Vagina (tissue), 2 donors: ENCODE results near the gene IQGAP2. TPM values are rescaled to one million over a fixed set of nuclear protein-coding genes. Genes with fewer than 3 reads are reported as not detected.

Experiments used
- DNase-seq, 2 donors: peaks; one replicate each; pipeline ENCODE4 v3.0.0-alpha.2; 2017; ENCODE audit errors: extremely low spot score in 2 of 2
- H3K27ac ChIP-seq: fragments of 200-600 bp; sonication (generic); one replicate; pipeline ENCODE4 v1.5.1; 2019
- H3K27me3 ChIP-seq: fragments of 200-600 bp; sonication (generic); one replicate; pipeline ENCODE4 v1.5.1; 2019
- H3K36me3 ChIP-seq, 2 donors: fragments of 200-600 bp; sonication (generic); one replicate each; pipeline ENCODE4 v1.5.1; 2017 to 2019
- H3K4me1 ChIP-seq: fragments of 200-600 bp; sonication (generic); one replicate; pipeline ENCODE4 v1.5.1; 2019
- H3K4me3 ChIP-seq, 2 donors: fragments of 200-600 bp; sonication (generic); 1 replicate in 1 of 2; 2 replicates in 1 of 2; pipeline ENCODE4 v1.5.1; 2016 to 2019
- H3K9me3 ChIP-seq: fragments of 200-600 bp; sonication (generic); one replicate; pipeline ENCODE4 v1.5.1; 2019
- POLR2A ChIP-seq, 2 donors: fragments of 450-650 bp; IDR thresholded peaks; one replicate each; pipeline ENCODE4 v1.6.1; 2017; ENCODE audit warnings: antibody characterized with exemption in 2 of 2, mild to moderate bottlenecking in 2 of 2, moderate library complexity in 2 of 2
- POLR2AphosphoS5 ChIP-seq, 2 donors: sonication (generic); formaldehyde crosslinking; IDR thresholded peaks; one replicate each; pipeline ENCODE4 v1.9.0; 2017; ENCODE audit warnings: antibody characterized with exemption in 2 of 2, mild to moderate bottlenecking in 2 of 2, low read depth in 1 of 2; ENCODE audit not compliant: insufficient read depth in 1 of 2
- intact Hi-C: fragments of 100-400 bp; cut with DNase I; formaldehyde crosslinking; loops from one replicate; pipeline ENCODE4 v1.15.1; 2023
- total RNA-seq: library from RNA; depleted of rRNA; stranded (reverse); fragments of >200 nt; gene quantifications from one replicate; pipeline ENCODE4 v1.2.3, GENCODE V29; 2016
- TF ChIP-seq, protein P1 (sequence below), 3 experiments: fragments of 450-650 bp in 2 of 3; fragments of 200-600 bp in 1 of 3; sonication (generic) in 1 of 3; IDR thresholded peaks; one replicate each; pipeline ENCODE4 v1.5.1; 2017 to 2019; ENCODE audit warnings: antibody characterized with exemption in 3 of 3, mild to moderate bottlenecking in 2 of 3, moderate library complexity in 2 of 3

IQGAP2 gene
- total RNA-seq, 1 donor from 2014 or later = 8.6 TPM

DNA sequence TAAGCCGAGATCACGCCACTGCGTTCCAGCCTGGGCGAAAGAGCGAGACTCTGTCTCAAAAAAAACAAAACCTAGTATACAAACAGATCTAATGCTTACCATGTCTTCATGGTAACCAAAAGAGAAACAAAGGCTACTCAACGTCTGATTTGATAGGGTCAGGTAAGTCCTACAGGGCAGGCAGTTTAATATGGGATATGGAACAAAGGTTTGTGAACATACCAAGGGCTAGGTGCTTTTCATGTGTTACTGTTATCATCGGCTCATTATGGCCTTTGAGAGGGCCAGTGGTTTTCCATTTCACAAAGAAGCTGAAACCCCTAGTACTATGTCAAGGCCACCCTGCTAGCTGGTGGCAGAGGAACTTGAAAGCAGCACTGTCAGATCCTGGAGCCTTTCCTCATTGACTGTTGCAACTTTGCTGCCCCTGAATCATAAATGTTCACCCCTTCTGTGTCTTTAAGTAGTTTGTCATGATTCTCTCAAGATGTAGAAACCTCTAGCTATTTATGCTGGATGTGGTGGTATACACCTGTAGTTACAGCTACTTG lies 5.1 kb downstream of the IQGAP2 start:
- peaks cover 12% of the 10 kb centered on the region for H3K4me1 ChIP-seq
- intact Hi-C loops = no loop called here

DNA sequence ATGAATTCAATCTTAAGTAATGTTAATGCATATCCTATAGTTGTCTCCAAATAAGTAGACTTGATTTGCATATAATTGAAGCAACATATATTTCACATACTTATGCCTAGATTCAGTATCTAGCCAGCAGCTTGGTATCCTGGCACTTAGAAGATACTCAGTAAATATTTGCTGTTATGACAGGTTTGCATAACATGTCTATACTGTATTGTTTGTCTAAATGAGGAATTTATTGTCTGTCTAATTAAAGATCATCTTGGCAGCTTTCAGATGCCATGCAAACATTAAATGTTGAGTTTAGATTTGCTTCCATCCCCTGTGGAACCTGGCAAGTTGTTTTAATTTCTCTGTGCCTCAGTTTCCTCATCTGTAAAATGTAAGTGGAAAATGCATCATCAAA lies 9.4 kb downstream of the IQGAP2 start:
- Histone ChIP-seq H3K27ac (no peak overlapping the region), H3K27me3 (no peaks in the 10 kb centered on the region), H3K4me3 (no peak overlapping the region), H3K4me1 (no peaks in the 10 kb centered on the region), H3K9me3 (no peaks in the 10 kb centered on the region), H3K36me3 (no peaks in the 10 kb centered on the region)
- intact Hi-C loops = no loop called here
- DNase-seq = no peak
- TF ChIP-seq, protein P1, sequence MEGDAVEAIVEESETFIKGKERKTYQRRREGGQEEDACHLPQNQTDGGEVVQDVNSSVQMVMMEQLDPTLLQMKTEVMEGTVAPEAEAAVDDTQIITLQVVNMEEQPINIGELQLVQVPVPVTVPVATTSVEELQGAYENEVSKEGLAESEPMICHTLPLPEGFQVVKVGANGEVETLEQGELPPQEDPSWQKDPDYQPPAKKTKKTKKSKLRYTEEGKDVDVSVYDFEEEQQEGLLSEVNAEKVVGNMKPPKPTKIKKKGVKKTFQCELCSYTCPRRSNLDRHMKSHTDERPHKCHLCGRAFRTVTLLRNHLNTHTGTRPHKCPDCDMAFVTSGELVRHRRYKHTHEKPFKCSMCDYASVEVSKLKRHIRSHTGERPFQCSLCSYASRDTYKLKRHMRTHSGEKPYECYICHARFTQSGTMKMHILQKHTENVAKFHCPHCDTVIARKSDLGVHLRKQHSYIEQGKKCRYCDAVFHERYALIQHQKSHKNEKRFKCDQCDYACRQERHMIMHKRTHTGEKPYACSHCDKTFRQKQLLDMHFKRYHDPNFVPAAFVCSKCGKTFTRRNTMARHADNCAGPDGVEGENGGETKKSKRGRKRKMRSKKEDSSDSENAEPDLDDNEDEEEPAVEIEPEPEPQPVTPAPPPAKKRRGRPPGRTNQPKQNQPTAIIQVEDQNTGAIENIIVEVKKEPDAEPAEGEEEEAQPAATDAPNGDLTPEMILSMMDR (IDR thresholded peaks at IDR 0.05) = no peak
- no peak for TF ChIP-seq POLR2A (IDR thresholded peaks at IDR 0.05)
- TF ChIP-seq POLR2AphosphoS5 (IDR thresholded peaks at IDR 0.05; ENCODE audit: insufficient read depth in 1 of 2, low read depth in 1 of 2) = no peak

More for the DNA sequence above, 5.1 kb downstream of the IQGAP2 start:
- no peaks in the 10 kb centered on the region for H3K27me3 ChIP-seq
- TF ChIP-seq POLR2A (IDR thresholded peaks at IDR 0.05) (no peak), POLR2AphosphoS5 (IDR thresholded peaks at IDR 0.05; ENCODE audit: insufficient read depth in 1 of 2, low read depth in 1 of 2) (no peak)
- TF ChIP-seq, protein P1 (IDR thresholded peaks at IDR 0.05) = no peak
- no peaks in the 10 kb centered on the region for H3K36me3 ChIP-seq
- no peak for DNase-seq
- no peak overlapping the region for H3K4me3 ChIP-seq
- H3K9me3 ChIP-seq = no peaks in the 10 kb centered on the region
- no peak overlapping the region for H3K27ac ChIP-seq

DNA sequence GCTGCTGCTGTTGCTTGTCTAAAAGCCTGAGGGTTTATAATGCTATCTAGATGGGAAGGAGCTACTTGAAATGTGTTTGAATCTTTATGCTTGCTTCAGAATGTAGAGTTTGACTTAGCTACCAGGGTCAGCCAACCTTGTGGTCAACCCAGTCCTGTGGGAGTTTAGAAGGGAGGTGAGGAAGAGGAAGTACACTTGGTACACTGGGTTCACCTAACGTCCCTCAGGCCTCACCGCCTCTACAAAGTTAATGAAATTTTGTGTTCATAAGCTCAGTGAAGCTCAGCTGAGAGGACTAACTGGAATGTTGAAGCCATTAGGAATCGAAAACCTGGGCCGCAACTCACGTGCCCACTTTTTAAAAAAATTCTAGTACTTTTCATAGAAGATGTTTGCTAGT lies 10.7 kb downstream of the IQGAP2 start:
- TF ChIP-seq POLR2A (IDR thresholded peaks at IDR 0.05) (no peak), POLR2AphosphoS5 (IDR thresholded peaks at IDR 0.05; ENCODE audit: insufficient read depth in 1 of 2, low read depth in 1 of 2) (no peak)
- TF ChIP-seq, protein P1 (IDR thresholded peaks at IDR 0.05) = no peak
- no peaks in the 10 kb centered on the region for H3K9me3 ChIP-seq
- intact Hi-C loops = no loop called here

DNA sequence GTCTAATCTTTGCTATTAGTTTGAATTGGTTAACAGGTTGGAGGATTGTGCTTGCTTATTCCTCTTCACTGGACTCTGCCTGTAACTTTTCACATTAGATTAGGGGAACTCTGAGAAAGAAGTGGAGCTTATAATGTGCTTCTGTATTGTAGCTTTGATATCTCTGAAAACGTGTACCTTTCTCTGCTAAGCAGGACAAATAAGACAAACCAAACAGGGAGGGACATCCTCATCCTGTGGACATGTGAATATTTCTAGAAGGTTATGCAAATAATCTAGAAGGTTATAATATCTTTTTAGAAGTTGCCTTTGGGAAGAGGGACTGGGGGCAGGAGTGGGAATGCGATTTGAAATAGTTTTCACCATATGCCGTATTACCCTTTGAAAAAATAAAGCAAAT lies 11.7 kb downstream of the IQGAP2 start:
- TF ChIP-seq POLR2A (IDR thresholded peaks at IDR 0.05) (no peak), POLR2AphosphoS5 (IDR thresholded peaks at IDR 0.05; ENCODE audit: insufficient read depth in 1 of 2, low read depth in 1 of 2) (no peak)
- TF ChIP-seq, protein P1 (IDR thresholded peaks at IDR 0.05) = no peak
- Histone ChIP-seq H3K4me1 (no peaks in the 10 kb centered on the region), H3K4me3 (no peak overlapping the region), H3K27me3 (no peaks in the 10 kb centered on the region), H3K36me3 (no peaks in the 10 kb centered on the region), H3K27ac (no peak overlapping the region), H3K9me3 (no peaks in the 10 kb centered on the region)
- intact Hi-C loops = no loop called here
- DNase-seq = no peak

More for the DNA sequence above, 10.7 kb downstream of the IQGAP2 start:
- DNase-seq = no peak
- H3K27ac ChIP-seq = no peak overlapping the region
- H3K36me3 ChIP-seq = no peaks in the 10 kb centered on the region
- H3K4me1 ChIP-seq = no peaks in the 10 kb centered on the region
- no peak overlapping the region for H3K4me3 ChIP-seq
- no peaks in the 10 kb centered on the region for H3K27me3 ChIP-seq

DNA sequence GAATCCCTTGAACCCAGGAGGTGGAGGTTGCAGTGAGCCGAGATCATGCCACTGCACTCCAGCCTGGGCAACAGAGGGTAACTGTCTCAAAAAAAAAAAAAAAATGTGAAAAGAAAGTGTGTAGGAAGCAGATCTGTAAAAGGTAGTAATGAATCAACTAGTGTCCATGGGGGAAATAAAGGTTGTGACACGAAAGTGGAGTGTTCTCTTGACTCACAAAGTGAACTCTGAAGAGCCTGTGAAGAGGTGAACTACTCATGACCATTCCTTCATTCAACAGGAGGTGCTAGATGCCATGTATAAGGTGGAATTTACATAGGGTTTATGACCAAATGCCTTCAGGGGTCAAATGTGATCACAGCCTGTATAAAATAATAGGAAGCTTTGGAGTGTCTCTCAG lies 12.8 kb downstream of the IQGAP2 start:
- TF ChIP-seq POLR2A (IDR thresholded peaks at IDR 0.05) = no peak
- TF ChIP-seq, protein P1 (IDR thresholded peaks at IDR 0.05) = no peak
- TF ChIP-seq POLR2AphosphoS5 (IDR thresholded peaks at IDR 0.05; ENCODE audit: insufficient read depth in 1 of 2, low read depth in 1 of 2) = no peak
- intact Hi-C loops = no loop called here
- no peaks in the 10 kb centered on the region for H3K27me3 ChIP-seq
- H3K9me3 ChIP-seq = no peaks in the 10 kb centered on the region
- DNase-seq = no peak
- no peak overlapping the region for H3K27ac ChIP-seq
- H3K4me1 ChIP-seq = no peaks in the 10 kb centered on the region
- H3K4me3 ChIP-seq = no peak overlapping the region
- no peaks in the 10 kb centered on the region for H3K36me3 ChIP-seq
